HEK293T (cell line): ENCODE results near the gene MERTK.
"Not testable (repeated sequence)": the region's sequence is repeated elsewhere in the genome, so short reads cannot be mapped to it uniquely, and the experiment has no call there.

Experiments used
- CTCF ChIA-PET: fragments of 350-600 bp; formaldehyde crosslinking; extraction: SDS; loops from one replicate; lab custom pipeline; 2021; ENCODE audit warnings: antibody characterized with exemption, inconsistent platforms; lab: Yijun Ruan, JAX
- POLR2A ChIA-PET: fragments of 350-600 bp; formaldehyde crosslinking; extraction: SDS; loops from one replicate; lab custom pipeline; 2020; ENCODE audit warnings: antibody characterized with exemption, inconsistent platforms; lab: Yijun Ruan, JAX
- DNase-seq: peaks from one replicate; pipeline ENCODE4 v3.0.0; 2012; ENCODE audit warnings: mixed read lengths; ENCODE audit errors: extremely low spot score
- ARNT ChIP-seq: fragments of 450-650 bp; IDR thresholded peaks from 2 replicates; pipeline ENCODE4 v1.6.1; 2017; ENCODE audit warnings: mild to moderate bottlenecking
- BHLHE40 ChIP-seq: fragments of 450-650 bp; IDR thresholded peaks from 2 replicates; pipeline ENCODE4 v1.6.1; 2016; ENCODE audit warnings: mild to moderate bottlenecking, moderate library complexity, borderline replicate concordance
- CTBP1 ChIP-seq: fragments of 450-650 bp; IDR thresholded peaks from 2 replicates; pipeline ENCODE4 v1.6.1; 2016; ENCODE audit warnings: borderline replicate concordance
- ELF4 ChIP-seq: fragments of 450-650 bp; IDR thresholded peaks from 2 replicates; pipeline ENCODE4 v1.6.1; 2017; ENCODE audit warnings: antibody characterized with exemption
- FOXA1 ChIP-seq: fragments of 450-650 bp; IDR thresholded peaks from 2 replicates; pipeline ENCODE4 v1.6.1; 2016; ENCODE audit warnings: mild to moderate bottlenecking
- FOXM1 ChIP-seq: fragments of 450-650 bp; IDR thresholded peaks from 2 replicates; pipeline ENCODE4 v1.6.1; 2017; ENCODE audit warnings: mild to moderate bottlenecking, borderline replicate concordance
- HDGF ChIP-seq: fragments of 450-650 bp; IDR thresholded peaks from 2 replicates; pipeline ENCODE4 v1.6.1; 2017; ENCODE audit warnings: antibody characterized with exemption, borderline replicate concordance
- L3MBTL2 ChIP-seq: fragments of 450-650 bp; conservative IDR thresholded peaks from 2 replicates; pipeline ENCODE4 v1.6.1; 2016; ENCODE audit warnings: mild to moderate bottlenecking
- LEF1 ChIP-seq: fragments of 450-650 bp; IDR thresholded peaks from 2 replicates; pipeline ENCODE4 v1.6.1; 2017; ENCODE audit warnings: mild to moderate bottlenecking, borderline replicate concordance
- SP1 ChIP-seq: fragments of 450-650 bp; IDR thresholded peaks from 2 replicates; pipeline ENCODE4 v1.6.1; 2017
- SUZ12 ChIP-seq: fragments of 450-650 bp; IDR thresholded peaks from 2 replicates; pipeline ENCODE4 v1.6.1; 2016; ENCODE audit warnings: mild to moderate bottlenecking
- TARDBP ChIP-seq: fragments of 450-650 bp; IDR thresholded peaks from 2 replicates; pipeline ENCODE4 v1.6.1; 2016
- ZNF384 ChIP-seq: fragments of 450-650 bp; IDR thresholded peaks from 2 replicates; pipeline ENCODE4 v1.6.1; 2016
- TF ChIP-seq, protein P1 (sequence below): fragments of 450-650 bp; IDR thresholded peaks from 2 replicates; pipeline ENCODE4 v1.6.1; 2016

The MERTK gene

DNA sequence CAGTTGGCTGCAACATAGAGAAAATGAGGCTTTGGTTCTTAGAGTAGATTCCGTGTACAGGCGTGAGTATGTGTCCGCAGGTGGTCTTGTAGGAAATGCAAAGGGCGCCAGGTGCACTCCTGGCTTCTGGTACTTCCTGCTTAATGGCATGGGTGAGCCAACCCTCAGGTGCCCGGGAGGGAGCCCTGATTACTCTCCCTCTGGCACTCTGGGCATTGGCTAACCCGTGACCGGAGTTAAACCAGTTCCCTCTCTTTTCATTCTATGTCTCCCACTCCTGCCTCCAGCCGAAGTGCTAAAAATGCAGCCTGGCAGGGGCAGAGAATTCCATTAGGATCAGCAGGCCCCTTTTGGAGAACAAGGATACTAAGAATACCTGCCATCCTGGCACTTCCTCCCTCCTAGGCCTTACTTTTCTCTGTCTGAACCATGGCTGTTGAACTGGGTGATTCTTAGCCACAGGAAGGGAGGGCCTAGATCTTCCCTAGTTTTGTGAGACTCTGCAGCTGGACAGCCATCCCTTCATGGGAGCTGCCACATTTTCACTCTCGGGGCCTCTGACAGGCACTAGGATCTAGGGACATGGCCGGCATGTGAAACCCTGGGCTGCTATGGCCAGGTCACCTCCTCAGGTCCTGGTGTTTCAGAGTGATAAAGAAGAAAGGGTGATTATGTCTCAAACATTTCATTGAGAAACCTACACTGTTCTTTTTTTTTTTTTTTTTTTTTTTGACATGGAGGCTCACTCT is 6.5 kb downstream of the MERTK start:
- DNase-seq, result no peak
- CTCF ChIA-PET, result no interaction called here
- POLR2A ChIA-PET, result no interaction called here
- TF ChIP-seq ELF4 (no peak), L3MBTL2 (no peak)

DNA sequence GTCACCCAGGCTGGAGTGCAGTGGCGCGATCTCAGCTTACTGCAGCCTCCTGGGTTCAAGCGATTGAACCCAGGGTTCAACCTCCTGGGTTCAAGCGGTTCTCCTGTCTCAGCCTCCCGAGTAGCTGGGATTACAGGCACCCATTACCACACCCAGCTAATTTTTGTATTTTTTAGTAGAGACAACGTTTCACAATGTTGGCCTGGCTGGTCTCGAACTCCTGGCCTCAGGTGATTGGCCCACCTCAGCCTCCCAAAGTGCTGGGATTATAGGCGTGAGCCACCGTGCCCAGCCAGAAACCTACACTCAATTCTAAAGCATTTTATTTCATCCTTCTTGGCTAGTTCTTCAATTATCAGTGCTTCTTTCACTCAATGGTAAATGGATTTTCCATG is 7.1 kb downstream of the MERTK start:
- CTCF ChIA-PET, result interaction anchor here (0.5 to 1.4 kb wide), 3 partner anchors 14 to 60 kb away, joined by 3 to 4 read pairs (median 3); no protein-coding TSS in a partner anchor
- DNase-seq, POLR2A ChIA-PET: not testable (repeated sequence)

DNA sequence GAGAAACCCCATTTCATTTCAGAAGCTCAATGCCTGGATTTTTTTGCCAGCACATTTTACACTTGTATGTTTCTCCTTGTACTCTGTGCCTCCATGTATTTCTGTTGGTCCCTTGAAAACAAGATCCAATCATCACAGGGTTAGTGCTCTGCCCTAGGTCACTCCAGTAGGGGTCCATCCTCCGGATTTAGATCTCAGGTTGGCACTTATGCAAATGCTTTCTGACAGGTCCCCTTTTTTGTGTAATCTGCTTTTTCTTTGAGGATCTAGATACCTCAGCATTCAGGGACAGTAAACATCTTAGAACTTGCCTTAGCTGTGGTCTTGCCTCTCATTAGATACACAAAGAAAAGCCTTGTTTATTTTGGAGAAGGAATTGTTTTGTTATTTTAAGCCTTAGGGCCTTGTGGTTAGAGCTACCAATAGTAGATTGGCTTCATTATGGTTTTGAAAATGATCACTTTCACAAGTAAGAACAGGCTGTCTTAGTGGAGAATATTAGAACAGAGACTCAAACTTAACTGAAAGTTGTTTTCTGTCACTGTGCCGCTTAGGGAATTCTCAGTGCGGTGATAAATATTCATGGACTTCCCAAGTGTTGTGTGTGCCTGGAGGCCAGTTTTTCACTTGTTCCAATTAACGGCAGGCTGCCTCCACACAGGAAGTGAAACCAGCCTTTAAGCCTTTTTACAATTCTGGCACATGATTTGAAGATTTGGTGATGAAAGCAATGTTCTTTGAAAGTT is 7.8 kb downstream of the MERTK start:
- TF ChIP-seq BHLHE40 (no peak), L3MBTL2 (no peak), FOXM1 (no peak), ZNF384 (no peak), TARDBP (no peak), CTBP1 (no peak), FOXA1 (no peak)
- TF ChIP-seq, protein P1, sequence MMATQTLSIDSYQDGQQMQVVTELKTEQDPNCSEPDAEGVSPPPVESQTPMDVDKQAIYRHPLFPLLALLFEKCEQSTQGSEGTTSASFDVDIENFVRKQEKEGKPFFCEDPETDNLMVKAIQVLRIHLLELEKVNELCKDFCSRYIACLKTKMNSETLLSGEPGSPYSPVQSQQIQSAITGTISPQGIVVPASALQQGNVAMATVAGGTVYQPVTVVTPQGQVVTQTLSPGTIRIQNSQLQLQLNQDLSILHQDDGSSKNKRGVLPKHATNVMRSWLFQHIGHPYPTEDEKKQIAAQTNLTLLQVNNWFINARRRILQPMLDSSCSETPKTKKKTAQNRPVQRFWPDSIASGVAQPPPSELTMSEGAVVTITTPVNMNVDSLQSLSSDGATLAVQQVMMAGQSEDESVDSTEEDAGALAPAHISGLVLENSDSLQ, result no peak
- no peak for DNase-seq
- CTCF ChIA-PET, result interaction anchor here (0.5 to 1.4 kb wide), 4 partner anchors 13 to 1065 kb away, joined by 3 to 4 read pairs (median 3); no protein-coding TSS in a partner anchor
- POLR2A ChIA-PET, result no interaction called here

DNA sequence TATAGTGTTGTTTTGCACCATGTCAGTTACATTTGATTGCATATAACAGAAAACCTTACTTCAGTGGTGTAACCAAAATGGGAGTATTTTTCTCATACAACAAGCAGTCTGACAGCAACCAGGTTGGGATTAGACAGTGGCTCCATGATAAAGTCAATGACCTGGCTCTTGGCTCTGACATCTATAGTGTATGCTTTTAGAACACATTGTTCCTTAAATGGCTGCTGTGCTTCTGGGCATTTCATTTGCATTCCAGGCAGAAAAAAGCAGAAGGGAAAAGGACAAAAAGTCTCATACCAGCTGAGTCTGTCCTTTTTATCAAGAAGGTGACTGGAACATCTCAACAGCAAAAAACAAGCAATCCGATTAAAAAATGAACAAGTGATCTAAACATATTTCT is 10.2 kb downstream of the MERTK start:
- TF ChIP-seq ZNF384 (no peak), SUZ12 (no peak), FOXA1 (no peak), BHLHE40 (no peak), ARNT (no peak), SP1 (no peak), LEF1 (no peak)
- POLR2A ChIA-PET, result no interaction called here
- no peak for DNase-seq
- CTCF ChIA-PET, result no interaction called here

DNA sequence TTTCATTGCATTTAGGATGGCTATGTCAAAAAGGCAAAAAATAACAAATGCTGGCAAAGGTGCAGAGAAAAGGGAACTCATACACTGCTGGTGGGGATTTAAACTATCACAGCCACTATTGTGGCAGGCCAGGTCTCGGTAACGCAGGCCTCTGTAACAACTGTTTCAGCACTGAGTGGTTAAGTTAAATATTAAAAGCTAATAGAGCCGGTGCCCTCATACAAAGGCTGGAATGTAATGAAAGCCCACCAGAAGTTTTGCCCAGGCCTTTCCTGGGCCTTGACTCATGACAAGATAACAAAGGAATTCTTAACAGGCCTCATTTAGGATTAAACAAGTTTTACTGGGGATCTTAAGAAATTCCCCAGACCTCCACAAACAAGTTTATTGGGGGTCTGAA is 10.7 kb downstream of the MERTK start:
- no peak for TF ChIP-seq ZNF384
- ChIA-PET CTCF (no interaction called here), POLR2A (no interaction called here)
- DNase-seq, result no peak

DNA sequence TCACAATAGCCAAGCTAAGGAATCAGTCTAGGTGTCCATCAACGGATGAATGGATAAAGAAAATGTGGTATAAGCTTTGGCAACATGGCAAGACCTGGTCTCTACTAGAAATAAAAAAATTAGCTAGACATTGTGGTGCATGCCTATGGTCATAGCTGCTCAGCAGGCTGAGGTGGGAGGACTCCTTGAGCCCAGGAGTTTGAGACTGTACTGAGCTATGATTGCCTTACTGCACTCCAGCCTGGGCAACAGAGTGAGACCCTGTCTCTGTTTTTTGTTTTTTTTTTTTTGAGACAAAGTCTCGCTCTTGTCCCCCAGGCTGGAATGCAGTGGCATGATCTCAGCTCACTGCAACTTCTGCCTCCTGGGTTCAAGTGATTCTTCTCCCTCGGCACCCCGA is 11.6 kb downstream of the MERTK start:
- CTCF ChIA-PET, DNase-seq, POLR2A ChIA-PET: not testable (repeated sequence)

DNA sequence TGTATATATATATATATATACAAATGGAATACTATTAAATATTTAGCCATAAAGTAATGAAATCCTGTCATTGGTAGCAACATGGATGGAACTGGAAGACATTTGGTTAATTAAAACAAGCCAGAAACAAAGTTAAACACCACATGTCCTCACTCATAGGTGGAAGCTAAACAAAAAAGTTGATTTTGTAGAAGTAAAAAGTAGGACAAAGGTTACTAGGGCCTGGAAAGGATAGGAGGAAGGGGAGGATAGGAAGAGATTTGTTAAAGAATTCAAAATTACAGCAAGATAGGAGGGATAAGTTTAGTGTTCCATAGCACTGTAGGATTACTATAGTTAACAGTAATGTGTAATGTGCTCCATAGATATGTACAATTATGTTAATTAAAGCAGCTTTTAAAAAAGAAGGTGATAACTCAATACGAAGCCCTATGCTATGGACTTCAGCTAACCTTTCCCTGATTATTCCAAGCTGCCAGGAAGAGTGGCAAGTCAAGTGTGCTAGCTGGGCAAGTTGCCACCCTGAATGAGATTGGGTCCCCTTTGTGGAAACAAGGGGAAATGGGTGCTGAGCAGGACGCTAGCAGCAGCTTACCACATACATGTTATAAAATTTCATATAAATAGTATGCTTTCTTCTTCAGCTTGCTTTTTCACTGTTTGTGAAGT is 12.3 kb downstream of the MERTK start:
- no peak for TF ChIP-seq ZNF384
- CTCF ChIA-PET, result no interaction called here
- POLR2A ChIA-PET, result no interaction called here
- DNase-seq, result no peak

DNA sequence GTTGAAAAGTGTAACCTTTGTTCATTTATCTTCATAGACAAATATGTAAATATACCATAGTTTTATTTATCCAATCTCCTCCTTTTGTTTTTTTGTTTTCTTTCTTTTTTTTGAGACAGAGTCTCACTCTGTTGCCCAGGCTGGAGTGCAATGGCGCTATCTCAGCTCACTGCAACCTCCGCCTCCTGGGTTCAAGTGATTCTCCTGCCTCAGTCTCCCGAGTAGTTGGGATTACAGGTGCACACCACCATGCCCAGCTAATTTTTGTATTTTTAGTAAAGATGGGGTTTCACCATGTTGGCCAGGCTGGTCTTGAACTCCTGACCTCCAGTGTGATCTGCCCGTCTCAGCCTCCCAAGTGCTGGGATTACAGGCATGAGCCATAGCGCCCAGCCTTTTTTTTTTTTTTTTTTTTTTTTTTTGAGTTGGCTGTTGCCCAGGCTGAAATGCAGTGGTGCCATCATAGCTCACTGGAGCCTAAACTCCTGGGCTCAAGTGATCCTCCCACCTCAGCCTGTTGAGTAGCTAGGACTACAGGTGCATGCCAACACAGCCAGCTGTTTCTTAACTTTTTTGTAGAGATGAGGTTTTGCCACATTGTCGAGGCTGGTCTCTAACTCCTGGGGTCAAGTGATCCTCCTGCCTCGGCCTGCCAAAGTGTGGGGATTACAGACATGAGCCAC is 13.0 kb downstream of the MERTK start:
- POLR2A ChIA-PET, result not testable (repeated sequence)

DNA sequence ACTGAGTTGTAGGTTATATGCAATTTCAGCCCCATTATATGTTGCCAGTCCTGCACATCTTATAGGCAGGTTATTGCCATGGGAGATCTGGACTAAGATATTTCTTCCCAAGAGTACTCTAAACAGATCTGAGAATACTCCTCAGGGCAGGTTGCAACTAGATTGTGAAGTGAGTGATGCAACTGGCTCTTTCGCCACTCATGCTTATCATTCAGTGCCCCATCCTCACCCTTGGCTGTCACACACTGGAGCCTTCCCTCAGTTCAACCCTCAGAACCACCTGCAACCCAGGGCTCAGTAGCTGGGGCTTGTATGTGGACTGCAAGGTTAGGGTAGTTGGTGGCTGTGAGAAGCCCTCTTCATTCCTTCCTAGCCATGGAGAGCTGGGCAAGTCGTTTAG is 14.1 kb downstream of the MERTK start:
- ChIA-PET POLR2A (no interaction called here), CTCF (interaction anchor here (0.6 kb wide), 1 partner anchor 126 kb away, joined by 4 read pairs; no protein-coding TSS in a partner anchor)
- DNase-seq, result no peak
- TF ChIP-seq, protein P1, result no peak
- TF ChIP-seq FOXA1, result no peak
- no peak for TF ChIP-seq ZNF384
- no peak for TF ChIP-seq ARNT
- no peak for TF ChIP-seq HDGF
- no peak for TF ChIP-seq CTBP1
- no peak for TF ChIP-seq SP1

More for the DNA sequence above, 13.0 kb downstream of the MERTK start:
- CTCF ChIA-PET, result interaction anchor here (0.6 kb wide), 1 partner anchor 23 kb away, joined by 3 read pairs; no protein-coding TSS in a partner anchor
- not testable (repeated sequence) for DNase-seq
